SKM-1 (cell line): ENCODE results near the gene ACR.

Source experiments
- DNase-seq: peaks from one replicate; lab custom pipeline; 2025; ENCODE audit not compliant: unreplicated experiment; lab: John Stamatoyannopoulos, UW

ACR gene

DNA sequence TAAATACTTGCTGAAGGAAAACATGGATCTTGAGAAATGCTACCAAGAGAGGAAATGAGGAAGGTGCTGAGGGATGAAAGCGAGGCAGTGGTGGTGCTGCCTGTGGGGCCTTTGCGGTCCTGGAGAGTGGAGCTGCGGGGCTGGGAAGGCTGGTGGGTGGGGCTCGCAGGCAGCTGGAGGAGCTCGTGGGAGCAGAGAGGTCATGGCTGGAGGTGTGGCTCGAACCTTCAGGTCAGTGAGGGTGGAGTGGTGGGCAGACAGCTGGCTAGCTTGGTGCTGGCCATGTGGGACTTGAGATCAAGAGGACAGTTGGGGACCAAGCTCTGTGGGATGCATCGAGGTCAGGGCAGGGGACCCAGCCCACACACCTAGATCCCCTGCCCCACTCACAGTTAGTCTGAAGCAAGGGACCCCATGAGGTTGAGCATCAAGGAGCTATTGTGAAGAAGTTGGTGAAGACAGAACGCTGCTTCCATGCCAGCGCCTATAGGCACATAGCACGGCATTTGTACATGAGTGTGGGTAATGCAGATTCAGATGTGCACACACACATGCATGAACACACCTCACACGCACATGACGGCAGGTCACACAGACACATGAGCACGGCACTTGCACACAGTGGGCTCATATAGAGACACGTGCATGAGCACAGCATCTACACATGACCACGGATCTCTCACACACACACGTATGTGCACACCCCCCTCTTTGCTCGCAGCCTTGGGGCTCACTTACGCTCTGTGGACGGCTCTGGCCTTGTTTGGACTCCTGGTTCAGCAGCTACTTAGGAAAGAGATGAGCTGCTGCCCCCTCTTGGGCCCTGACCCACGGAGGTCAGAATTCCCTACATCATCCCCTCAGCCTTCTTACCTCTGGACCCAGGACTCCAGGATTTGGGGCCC lies 34.9 kb upstream of the ACR start:
- DNase-seq: no peak

DNA sequence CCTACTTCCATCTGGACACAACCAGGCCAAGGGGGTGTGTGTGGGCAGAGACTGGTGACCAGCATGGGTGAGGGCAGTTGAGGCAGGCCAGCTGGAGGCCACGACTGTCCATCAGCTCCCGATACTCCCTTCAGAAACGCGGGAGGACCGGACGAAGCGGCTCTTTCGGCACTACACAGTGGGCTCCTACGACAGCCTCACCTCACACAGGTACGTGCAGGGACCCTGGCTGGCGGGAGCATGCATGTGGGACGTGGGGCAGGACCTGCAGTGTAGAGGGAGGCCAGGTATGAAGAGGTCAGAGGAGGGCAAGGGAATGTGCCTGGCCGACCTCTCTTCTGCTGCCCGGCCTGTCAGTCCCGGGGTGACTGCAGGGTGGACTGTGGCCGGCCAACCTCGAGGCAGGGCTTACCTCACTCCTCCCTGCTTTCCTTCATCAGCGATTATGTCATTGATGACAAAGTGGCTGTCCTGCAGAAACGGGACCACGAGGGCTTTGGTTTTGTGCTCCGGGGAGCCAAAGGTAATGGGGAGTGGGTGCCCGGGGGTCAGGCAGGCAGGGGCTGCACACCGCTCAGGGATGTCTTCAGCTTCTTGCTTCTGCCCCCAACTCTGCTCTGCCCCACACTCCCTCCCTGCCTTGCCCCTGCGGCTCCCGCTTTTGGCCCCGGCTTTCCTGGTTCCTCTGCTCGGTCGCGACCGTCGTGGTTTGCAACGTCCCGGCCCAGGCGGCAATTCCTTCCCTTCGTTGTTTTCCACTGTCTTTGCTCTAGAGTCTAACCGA lies 34.1 kb upstream of the ACR start:
- DNase-seq: no peak

DNA sequence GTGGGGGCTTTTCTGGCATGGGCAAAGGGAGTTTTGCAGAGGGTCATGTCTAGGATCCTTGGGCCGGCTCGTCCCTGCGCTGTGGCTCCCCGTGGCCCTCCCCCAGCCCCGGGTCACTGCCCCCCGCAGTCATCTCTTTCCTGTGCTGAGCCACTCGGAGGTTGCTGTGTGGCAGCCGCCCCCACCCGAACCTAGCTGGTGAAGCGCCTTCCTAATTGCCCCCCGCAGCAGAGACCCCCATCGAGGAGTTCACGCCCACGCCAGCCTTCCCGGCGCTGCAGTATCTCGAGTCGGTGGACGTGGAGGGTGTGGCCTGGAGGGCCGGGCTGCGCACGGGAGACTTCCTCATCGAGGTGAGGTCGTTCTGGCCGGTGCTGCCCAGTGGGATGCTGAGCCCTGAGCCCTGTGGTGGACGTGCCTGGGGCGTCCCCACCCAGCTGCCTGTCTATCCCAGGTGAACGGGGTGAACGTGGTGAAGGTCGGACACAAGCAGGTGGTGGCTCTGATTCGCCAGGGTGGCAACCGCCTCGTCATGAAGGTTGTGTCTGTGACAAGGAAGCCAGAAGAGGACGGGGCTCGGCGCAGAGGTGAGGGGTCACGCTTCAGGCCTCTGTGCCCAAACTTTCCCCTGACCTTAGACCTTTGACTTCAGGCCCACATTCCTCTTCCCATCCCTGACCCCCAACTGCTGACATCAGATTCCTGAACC lies 33.3 kb upstream of the ACR start:
- DNase-seq: no peak

DNA sequence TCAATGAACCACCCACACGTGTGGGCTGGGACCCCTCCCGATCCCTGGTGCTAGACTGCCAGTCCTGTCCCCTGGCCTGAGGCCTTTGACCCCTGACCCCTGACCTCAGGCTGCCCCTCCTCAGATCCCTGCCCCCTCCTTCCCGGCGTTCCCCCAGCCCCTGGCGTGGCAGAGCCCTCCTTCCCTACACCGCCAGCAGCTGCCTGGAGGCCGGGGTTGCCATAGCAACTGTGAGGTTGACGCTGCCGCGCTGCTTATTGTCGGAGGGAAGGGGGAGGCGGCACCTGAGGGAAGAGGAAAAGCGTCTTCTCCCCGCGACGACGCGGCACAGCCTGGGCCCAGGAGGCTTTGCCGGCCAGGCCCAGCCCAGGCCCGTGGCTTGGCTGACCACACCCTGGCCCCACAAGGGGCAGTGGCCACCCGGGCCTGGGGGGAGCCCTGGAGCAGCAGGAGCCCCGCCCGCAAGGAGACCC lies 32.7 kb upstream of the ACR start:
- DNase-seq: no peak

DNA sequence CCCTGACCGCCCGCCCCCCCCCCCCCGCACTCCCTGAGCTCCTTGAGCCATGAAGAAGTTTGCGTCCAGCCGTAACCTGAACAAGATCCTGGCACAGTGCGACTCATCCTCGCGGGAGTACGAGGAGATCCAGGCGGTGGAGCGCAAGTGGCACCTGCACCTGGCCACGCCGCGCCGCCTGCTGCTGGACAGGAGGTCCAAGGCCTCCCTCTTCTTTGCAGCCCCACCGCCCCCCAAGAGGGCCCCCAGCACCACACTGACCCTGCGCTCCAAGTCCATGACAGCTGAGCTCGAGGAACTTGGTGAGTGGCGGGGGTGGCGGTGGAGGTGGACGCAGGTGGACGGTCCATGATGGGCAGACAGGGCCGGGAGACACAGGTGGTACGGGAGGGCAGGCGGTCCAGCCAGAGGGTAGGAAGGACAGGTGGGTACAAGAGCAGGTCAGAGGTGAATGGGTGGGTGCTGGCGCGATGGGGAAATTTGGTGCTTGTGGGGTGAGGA lies 32.1 kb upstream of the ACR start:
- DNase-seq: no peak

DNA sequence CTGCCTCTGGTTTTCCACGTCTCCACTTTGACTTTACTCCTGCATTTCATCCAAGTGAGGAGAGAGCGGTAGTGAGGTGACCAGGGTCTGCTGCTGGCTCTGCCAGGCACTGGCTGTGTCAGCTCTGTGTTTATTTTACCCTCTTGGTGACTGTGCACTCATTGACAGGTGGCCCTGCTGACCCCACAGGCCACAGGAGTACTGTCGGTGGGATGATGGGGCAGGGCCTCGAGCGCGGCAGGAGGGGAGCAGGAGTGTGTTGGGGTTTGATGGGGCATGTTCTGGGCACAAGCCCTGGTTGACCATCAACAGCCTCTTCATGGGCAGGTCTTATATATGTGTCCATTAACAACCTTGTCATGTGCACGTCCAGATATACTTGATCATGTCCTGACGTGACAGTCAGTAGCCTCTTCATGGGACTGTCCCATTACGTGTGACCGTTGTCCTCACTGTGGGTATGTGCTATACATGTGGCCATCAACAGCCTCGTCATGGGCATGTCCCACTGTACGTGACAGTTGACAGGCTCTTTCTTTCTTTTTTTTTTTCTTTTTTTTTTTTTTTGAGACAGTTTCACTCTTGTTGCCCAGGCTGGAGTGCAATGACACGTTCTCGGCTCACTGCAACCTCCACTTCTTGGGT lies 31.4 kb upstream of the ACR start:
- DNase-seq: no peak

DNA sequence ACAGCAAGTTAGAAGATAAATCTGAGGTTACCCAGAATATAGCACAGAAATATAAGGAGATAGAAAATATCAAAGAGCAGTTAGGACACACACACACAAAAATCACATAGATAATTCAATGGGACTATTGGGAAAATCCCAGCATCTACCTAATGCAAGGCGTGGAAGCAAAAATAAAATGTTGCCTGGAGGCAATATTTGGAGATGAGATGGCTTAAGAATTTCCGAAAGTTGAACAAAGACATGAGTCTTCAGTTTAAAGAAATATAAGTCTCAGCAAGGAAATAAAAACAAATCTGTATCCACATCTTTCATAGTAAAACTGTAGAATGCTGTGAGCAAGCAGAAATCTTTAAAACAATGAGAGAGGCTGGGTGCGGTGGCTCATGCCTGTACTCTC lies 29.5 kb upstream of the ACR start:
- DNase-seq: no peak

DNA sequence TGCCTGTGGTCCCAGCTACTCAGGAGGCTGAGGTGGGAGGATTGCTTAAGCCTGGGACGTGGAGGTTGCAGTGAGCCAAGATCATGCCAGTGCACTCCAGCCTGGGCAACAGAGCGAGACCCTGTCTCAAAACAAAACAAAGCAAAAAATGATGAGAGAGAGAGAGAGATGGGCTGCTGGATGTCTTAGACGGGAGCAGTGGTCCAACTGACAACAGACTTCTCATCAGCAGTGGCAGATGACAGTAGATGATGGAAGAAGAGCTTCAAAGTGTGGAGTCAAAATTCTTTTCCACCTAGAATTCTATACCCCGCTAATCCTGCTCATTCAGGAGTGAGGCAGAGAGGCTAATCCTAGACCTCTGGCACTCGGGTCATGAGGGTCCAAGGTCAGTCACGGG lies 29.0 kb upstream of the ACR start:
- no peak for DNase-seq

DNA sequence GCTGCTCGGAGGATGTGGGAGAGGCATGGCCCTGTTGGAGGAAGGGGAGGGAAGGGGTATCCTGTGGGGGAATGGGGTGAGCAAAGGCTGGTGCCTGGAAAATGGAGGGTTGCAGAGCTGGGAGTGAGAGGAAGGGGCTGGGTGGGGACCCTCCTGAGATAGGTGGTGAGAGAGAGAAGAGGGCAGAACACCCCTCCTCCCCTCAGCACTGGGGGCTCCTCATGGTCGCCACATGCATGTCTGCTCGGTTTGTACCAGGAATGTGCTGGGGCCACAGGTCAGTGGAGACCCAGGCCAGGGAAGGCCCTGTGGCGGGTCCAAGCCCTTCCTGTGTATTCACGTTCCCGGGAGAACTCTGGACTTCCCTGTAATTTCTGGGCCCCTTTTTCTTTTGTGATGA lies 27.8 kb upstream of the ACR start:
- DNase-seq: no peak

DNA sequence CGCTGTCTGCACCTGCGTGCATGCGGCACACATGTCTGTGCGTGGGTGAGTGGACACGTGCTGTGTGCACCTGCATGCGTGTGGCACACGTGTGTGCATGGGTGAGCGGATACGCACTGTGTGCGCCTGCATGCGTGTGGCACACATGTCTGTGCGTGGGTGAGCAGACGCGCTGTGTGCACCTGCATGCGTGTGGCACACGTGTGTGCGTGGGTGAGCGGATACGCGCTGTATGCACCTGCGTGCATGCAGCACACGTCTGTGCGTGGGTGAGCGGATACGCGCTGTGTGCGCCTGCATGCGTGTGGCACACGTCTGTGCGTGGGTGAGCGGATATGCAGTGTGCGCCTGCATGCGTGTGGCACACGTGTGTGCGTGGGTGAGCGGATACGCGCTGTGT lies 27.1 kb upstream of the ACR start:
- no peak for DNase-seq

DNA sequence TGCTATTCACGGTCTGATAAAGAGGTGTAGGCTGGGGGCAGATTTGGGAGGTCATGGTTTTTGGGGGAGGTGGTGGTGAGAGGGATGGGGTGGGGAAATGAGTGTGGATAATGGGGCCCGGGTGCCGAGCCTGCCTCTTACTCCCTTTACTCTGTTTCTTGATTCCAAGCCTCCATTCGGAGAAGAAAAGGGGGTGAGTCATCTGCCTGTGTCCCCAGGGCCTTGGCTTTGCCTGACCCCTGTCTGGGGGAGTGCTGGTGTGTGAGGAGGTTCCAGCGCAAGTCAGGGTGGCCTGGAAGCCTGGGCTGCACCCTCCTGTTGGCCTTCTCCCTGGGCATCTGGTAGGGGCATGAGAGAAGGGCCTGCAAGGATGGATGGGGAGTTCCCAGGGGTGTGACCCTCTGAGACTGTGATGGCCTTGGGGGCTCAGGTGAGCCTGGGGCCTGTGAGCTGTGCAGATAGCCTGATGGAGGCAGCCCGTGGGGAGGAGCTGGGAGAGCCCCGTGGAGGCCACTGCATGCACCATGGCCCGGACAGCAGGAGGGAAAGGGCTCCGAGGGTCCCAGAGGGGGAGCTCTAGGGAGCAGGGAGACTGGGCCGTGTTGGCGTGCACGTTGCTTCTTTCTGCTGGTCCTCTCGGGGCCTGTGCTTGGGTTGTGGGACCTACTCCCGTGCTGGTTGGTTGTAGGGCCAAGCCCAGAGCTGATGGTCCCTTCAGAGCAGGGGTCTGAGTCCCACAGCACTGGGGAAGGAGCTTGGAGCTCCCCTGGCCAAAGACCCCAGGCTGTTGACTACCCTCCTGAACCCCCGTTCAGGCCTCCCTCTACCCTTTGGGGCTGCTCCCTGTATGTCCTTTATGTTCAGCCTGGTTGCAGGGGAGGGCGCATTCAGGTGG lies 26.3 kb upstream of the ACR start:
- DNase-seq: no peak

DNA sequence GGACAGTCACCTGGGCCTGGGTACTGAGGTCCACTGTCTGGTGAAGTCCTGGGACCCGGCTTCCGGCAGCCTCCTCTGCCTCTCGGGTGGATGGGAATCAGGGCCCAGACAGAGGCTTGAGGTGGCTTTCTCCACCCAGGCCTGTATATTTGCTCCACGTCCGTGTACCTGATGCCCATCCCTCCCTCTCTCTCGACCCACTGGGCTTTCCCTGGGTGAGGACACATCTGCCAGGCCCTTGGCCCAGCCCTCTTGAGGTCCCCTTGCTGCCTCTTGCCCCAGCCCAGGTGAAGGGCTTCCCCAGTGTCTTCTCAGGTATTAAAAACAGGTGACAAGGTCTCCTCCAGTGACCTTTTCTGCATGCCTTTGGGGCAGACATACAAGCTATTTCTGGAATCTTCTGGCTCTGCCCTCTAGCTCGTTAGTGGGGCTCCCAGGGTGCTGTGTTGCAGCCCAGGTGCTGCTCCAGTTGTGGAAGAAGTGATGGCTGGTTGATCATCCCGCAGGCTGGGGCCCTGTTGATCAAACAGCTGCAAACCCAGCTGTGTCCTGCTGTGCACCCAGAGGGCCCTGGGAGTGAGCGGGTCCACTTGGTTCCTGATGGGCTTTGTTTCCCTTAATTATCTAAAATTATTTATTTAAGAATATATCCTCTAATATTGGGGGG lies 25.5 kb upstream of the ACR start:
- DNase-seq: no peak

DNA sequence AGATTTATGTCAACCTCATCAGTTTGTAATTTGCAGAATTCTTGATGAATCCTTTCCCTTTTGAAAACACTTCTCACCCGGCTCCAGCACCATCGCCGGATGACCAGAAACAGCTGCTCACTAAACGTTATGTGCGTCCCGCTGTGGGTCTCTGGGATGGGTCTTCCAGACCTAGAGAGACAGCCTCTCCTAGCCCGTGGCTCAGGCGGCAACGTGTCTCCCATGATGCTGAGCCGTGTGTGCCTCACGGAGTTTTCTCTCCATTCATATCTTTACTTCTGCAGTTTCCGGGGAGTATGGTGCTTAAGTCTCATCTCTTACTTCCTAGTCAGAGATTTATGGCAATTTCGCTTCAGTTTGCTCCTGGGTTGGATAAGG lies 25.0 kb upstream of the ACR start:
- no peak for DNase-seq

DNA sequence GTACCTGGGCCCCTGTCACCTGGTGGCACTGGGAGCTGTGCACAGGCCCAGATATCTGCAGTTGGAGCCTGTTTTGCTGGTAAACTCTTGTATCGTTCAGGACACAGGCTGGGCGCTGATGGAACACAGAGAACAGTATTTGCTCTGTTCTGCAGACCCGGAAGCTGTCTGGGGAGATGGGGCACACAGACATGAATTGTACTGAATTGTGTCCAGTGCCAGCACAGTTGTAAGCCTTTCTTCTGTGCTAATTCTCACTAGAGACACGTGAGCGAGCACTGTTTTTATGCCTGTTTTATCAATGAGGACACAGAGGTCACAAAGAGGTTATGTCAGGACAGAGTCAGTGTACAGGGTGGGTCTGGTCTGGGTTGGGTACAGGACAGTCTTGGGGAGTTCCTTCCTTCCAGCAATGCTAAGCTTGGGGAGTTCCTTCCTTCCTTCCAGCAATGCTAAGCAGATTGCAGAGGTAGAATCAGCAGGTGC lies 24.4 kb upstream of the ACR start:
- peak; percentile 7 for DNase-seq

DNA sequence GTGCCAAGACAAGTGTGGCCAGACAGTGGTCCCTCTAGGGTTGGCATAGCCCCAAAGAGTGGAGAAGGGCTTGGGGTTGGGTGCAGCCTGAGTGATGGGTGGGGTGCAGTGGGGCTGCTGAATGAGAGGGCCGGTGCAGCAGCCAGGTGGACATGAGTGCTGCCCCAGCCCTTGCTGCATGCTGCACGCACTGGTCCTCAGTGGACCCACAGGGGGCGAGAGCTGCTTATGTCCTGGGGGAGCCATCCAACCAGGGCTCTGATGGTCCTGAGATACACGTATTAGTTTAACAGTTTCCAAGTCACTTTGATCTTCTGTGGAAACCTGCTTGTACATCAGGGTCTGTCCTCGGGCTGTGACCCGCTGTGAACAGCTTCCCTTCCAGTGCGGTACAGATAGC lies 23.9 kb upstream of the ACR start:
- no peak for DNase-seq

DNA sequence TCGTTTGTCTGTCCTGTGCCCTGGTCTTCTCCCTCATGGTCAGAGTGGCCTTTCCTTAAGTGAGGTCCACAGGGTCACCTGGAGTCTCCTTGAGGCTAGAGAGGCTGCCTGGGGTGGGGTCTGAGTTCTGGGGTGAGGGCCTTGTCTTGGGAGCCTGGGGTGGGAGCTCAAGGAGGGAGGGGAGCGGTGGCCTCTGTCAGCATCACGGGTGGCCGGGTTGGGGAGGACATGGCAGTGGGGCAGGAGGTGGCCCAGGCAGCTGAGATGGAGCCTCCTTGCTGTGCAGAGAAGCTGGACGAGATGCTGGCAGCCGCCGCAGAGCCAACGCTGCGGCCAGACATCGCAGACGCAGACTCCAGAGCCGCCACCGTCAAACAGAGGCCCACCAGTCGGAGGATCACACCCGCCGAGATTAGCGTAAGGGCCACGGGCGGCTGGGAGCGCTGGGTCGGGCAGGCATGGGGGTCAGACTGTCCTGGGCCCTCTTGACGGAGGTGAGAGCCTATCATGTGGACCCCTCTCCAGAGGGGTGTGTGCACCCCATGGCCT lies 23.3 kb upstream of the ACR start:
- DNase-seq: no peak

DNA sequence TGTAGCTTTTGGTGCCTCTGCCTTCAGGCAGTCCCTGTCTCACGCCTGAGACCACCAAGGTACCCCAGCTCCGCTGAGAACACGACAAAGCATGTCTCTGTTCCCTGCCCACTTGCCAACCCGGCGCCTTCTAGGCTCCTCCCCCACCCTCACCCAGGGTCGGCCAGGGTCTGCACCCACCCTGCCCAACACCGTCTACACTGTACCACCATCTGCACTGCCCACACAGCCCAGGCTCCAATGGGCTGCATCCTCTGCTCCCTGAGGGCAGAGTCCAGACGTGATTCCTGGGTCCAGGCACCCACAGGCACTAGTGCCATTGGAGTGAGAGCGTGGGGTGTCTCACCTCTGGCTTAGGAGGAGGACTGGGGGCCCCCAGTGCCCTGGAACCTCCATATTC lies 22.8 kb upstream of the ACR start:
- no peak for DNase-seq

DNA sequence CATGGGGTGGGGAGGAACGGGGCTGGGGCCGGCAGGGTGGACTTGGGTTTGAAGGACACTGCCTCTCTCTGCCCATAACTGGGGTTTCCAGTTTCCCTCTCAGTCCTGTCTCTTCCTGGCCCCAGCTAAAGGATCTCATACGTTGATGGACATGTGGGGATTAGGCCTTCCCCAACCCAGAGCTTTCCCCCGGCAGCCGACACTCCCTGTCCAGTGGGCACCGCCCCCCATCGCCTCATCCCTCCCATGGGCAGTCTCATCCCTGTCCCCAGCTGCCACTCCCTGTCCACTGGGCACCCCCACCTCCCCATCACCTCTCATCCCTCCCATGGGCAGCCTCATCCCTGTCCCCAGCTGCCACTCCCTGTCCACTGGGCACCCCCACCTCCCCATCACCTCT lies 22.2 kb upstream of the ACR start:
- no peak for DNase-seq
